Naive thymus-derived CD4-positive, alpha-beta T cell (primary cell): ENCODE results near the gene NTM. TPM values are rescaled to one million over a fixed set of nuclear protein-coding genes. Genes with fewer than 3 reads are reported as not detected.

Experiments
- ATAC-seq: fragments of 150-1000 bp; cut with Tn5 transposase; 2 replicates; pipeline ENCODE4 v1.10.0; 2021; ENCODE audit warnings: mild to moderate bottlenecking, moderate library complexity
- CTCF ChIA-PET: fragments of 350-600 bp; sonication (Branson Sonifier 250); formaldehyde crosslinking; loops from one replicate; lab custom pipeline; 2021; ENCODE audit warnings: antibody characterized with exemption; lab: Charles Lee
- POLR2A ChIA-PET: fragments of 350-600 bp; sonication (Branson Sonifier 250); formaldehyde crosslinking; loops from one replicate; lab custom pipeline; 2021; ENCODE audit warnings: antibody characterized with exemption, inconsistent platforms; lab: Charles Lee
- DNase-seq, 9 donors: peaks; one replicate each; pipeline versions ENCODE4 v3.0.0 to v3.0.0-alpha.2; 2020 to 2022; ENCODE audit warnings: mixed read lengths in 1 of 9
- H3K27ac ChIP-seq: one replicate; pipeline ENCODE4 v1.7.0; 2013; ENCODE audit warnings: mild to moderate bottlenecking, low read depth, low read length, moderate library complexity
- H3K27me3 ChIP-seq, 2 donors: one replicate each; pipeline ENCODE4 v1.7.0; 2013; ENCODE audit warnings: low read length in 2 of 2, mild to moderate bottlenecking in 2 of 2, moderate library complexity in 2 of 2; ENCODE audit not compliant: control insufficient read depth in 2 of 2, insufficient read depth in 2 of 2
- H3K36me3 ChIP-seq, 3 experiments: 1 replicate in 2 of 3; 2 replicates in 1 of 3; pipeline ENCODE4 v1.7.0; 2013; ENCODE audit warnings: low read length in 3 of 3, mild to moderate bottlenecking in 3 of 3, moderate library complexity in 1 of 3; ENCODE audit not compliant: insufficient read depth in 3 of 3, control insufficient read depth in 2 of 3
- H3K4me1 ChIP-seq, 2 donors: one replicate each; pipeline ENCODE4 v1.7.0; 2013; ENCODE audit warnings: low read length in 2 of 2, mild to moderate bottlenecking in 2 of 2, moderate library complexity in 1 of 2; ENCODE audit not compliant: control insufficient read depth in 2 of 2, insufficient read depth in 2 of 2
- H3K4me3 ChIP-seq: 2 replicates; pipeline ENCODE4 v1.7.0; 2013; ENCODE audit warnings: mild to moderate bottlenecking, low read length
- H3K9me3 ChIP-seq, 3 experiments: 1 replicate in 2 of 3; 2 replicates in 1 of 3; pipeline ENCODE4 v1.7.0; 2013; ENCODE audit warnings: low read length in 3 of 3; ENCODE audit not compliant: control insufficient read depth in 2 of 3
- H3K27ac Mint-ChIP-seq, 9 donors: one replicate each; pipeline ENCODE4 v1.8.0; 2020 to 2022; ENCODE audit warnings: mixed read lengths in 9 of 9, mild to moderate bottlenecking in 8 of 9, moderate library complexity in 5 of 9, inconsistent platforms in 2 of 9
- H3K27me3 Mint-ChIP-seq, 5 donors: one replicate each; pipeline ENCODE4 v1.8.0; 2021 to 2022; ENCODE audit warnings: mixed read lengths in 5 of 5, mild to moderate bottlenecking in 1 of 5
- H3K36me3 Mint-ChIP-seq, 5 donors: one replicate each; pipeline ENCODE4 v1.8.0; 2020 to 2022; ENCODE audit warnings: mixed read lengths in 5 of 5, mild to moderate bottlenecking in 3 of 5, inconsistent platforms in 1 of 5
- H3K4me1 Mint-ChIP-seq, 7 donors: one replicate each; pipeline ENCODE4 v1.8.0; 2020 to 2022; ENCODE audit warnings: mixed read lengths in 7 of 7, mild to moderate bottlenecking in 3 of 7, inconsistent platforms in 1 of 7
- H3K4me3 Mint-ChIP-seq, 10 donors: one replicate each; pipeline ENCODE4 v1.8.0; 2020 to 2022; ENCODE audit warnings: mild to moderate bottlenecking in 10 of 10, mixed read lengths in 10 of 10, moderate library complexity in 6 of 10, inconsistent platforms in 2 of 10
- H3K9me3 Mint-ChIP-seq, 11 donors: one replicate each; pipeline ENCODE4 v1.8.0; 2020 to 2022; ENCODE audit warnings: mixed read lengths in 11 of 11, mild to moderate bottlenecking in 4 of 11, inconsistent platforms in 1 of 11, moderate library complexity in 1 of 11
- intact Hi-C, 2 donors: fragments of 100-400 bp; cut with micrococcal nuclease; formaldehyde crosslinking; loops; one replicate each; pipeline ENCODE4 v1.15.1; 2023
- polyA plus RNA-seq, 2 donors: library from polyadenylated mRNA; unstranded; fragments of 300-500 nt; fragmentation: Illumina TruSeq; gene quantifications; one replicate each; pipeline ENCODE4 v1.2.3, GENCODE V29; 2021
- total RNA-seq, 6 experiments: library from RNA in 5 of 6; stranded (reverse) in 5 of 6; gene quantifications; 1 replicate in 5 of 6; 2 replicates in 1 of 6; pipeline ENCODE4 v1.2.3 and lab custom pipeline; 2021 to 2026

The NTM gene
- total and polyA plus RNA-seq, 7 experiments from 2014 or later = not detected

DNA sequence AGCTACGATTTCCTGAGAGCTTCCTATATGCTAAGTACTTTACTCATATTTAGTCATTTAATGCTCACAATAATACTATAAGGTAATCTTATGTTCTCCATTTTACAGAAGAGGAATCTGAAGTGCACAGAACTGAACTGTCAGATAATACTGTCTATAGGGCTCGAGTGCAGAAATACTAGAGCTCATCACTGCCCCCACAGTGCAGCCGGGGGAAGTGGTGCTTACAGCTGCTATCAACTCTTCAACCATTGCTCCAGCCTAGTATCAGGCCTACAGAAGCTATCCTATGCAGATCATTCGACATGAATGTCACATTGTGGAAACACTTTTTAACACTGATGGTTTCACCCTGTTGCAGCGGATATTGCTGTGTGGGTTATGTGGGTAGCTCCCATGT lies 929.9 kb downstream of the NTM start:
- H3K27ac ChIP-seq = no peak overlapping the region
- Mint-ChIP-seq H3K36me3 (no peaks in the 10 kb centered on the region), H3K4me1 (no peaks in the 10 kb centered on the region), H3K4me3 (no peak overlapping the region), H3K9me3 (peaks cover 0 to 8% (median 0%) of the 10 kb centered on the region in 11 donors), H3K27me3 (no peaks in the 10 kb centered on the region), H3K27ac (no peak overlapping the region)
- ATAC-seq (no peak), DNase-seq (no peak)
- H3K27me3 ChIP-seq = no peaks in the 10 kb centered on the region
- intact Hi-C loops = no loop called here
- H3K36me3 ChIP-seq = no peaks in the 10 kb centered on the region
- no peak overlapping the region for H3K4me3 ChIP-seq
- no peaks in the 10 kb centered on the region for H3K4me1 ChIP-seq
- POLR2A ChIA-PET = no interaction called here
- CTCF ChIA-PET = no interaction called here
- H3K9me3 ChIP-seq = no peaks in the 10 kb centered on the region

DNA sequence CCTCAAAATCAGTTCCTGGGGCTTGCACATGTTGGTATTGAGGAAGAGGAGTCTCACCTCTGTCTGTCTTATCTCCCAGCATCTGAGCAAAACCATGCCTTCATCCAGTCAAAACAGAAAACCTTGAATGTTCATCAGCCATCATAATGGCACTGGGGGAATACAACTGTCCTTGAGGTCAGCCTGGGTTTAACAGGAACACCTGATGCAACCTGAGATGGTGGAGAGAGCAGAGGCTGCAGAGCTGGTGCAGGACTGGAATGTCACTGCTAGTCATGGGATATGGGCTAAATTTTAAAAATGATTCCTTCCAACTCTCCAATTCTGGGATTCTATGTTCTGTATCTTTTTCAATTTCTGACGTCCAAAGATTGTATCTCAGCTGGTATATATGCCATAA lies 931.0 kb downstream of the NTM start:
- ChIA-PET POLR2A (no interaction called here), CTCF (no interaction called here)
- Histone ChIP-seq H3K9me3 (no peaks in the 10 kb centered on the region), H3K4me3 (no peak overlapping the region), H3K4me1 (no peaks in the 10 kb centered on the region), H3K36me3 (no peaks in the 10 kb centered on the region), H3K27me3 (no peaks in the 10 kb centered on the region), H3K27ac (no peak overlapping the region)
- no peak overlapping the region for H3K4me3 Mint-ChIP-seq
- H3K27ac Mint-ChIP-seq = no peak overlapping the region
- no peaks in the 10 kb centered on the region for H3K27me3 Mint-ChIP-seq
- peaks cover 0 to 11% (median 3%) of the 10 kb centered on the region in 11 donors for H3K9me3 Mint-ChIP-seq
- H3K4me1 Mint-ChIP-seq = no peaks in the 10 kb centered on the region
- intact Hi-C loops = no loop called here
- ATAC-seq (no peak), DNase-seq (no peak)
- H3K36me3 Mint-ChIP-seq = no peaks in the 10 kb centered on the region

DNA sequence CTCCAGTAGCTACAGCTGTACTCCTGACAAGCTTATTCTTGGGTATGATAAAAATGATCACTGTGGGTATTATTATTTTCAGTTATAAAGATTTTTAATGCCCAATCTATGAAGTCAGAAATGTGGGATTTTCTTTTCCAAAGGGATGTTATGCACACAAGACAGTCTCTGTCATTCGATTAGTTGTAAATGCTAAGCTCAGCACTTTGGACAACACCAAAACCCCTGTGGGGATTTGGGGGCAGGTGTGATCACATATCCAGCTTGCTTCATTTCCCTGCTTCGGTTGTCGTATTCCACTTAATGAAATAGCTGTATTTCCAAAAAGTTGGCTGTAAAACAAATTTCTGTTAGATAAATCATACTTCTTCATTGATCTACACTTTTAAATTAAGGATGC lies 931.5 kb downstream of the NTM start:
- ChIA-PET CTCF (no interaction called here), POLR2A (no interaction called here)
- H3K4me1 ChIP-seq = no peaks in the 10 kb centered on the region
- intact Hi-C loops = no loop called here
- ATAC-seq (no peak), DNase-seq (no peak)
- no peaks in the 10 kb centered on the region for H3K27me3 Mint-ChIP-seq
- no peak overlapping the region for H3K27ac Mint-ChIP-seq
- H3K9me3 ChIP-seq = no peaks in the 10 kb centered on the region
- H3K36me3 Mint-ChIP-seq = no peaks in the 10 kb centered on the region
- H3K27ac ChIP-seq = no peak overlapping the region
- no peaks in the 10 kb centered on the region for H3K36me3 ChIP-seq
- H3K9me3 Mint-ChIP-seq = peaks cover 0 to 11% (median 3%) of the 10 kb centered on the region in 11 donors
- H3K4me3 ChIP-seq = no peak overlapping the region
- H3K4me1 Mint-ChIP-seq = no peaks in the 10 kb centered on the region
- H3K4me3 Mint-ChIP-seq = no peak overlapping the region
- H3K27me3 ChIP-seq = no peaks in the 10 kb centered on the region

DNA sequence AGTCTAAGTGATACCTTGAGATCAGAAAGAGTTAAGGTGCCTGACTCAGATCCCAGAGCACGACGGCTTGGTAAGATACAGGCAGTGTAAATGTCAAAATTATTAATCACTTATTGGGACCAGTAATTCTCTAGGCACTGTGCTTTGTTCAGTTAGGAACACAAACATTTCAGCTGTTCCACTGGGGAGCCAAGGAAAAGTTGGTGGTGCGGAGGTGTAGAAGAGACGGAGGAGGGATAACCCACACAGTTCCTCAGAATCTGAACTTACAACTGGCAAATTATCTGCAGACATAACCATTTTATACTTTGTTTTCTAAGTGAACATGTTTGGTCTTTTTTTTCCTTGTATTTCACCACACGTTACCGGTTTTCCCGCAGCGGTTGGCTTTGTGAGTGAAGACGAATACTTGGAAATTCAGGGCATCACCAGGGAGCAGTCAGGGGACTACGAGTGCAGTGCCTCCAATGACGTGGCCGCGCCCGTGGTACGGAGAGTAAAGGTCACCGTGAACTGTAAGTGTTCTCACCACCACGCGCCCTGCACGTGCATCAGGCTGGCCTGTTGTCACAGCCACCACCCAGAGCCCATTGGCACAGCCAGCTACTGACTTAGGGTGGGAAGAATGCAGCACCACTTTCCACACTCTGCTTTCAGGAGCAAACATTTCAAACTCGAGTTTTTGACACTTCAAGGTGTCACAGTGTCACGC lies 937.0 kb downstream of the NTM start:
- peaks cover 0 to 8% (median 4%) of the 10 kb centered on the region in 11 donors for H3K9me3 Mint-ChIP-seq
- no peaks in the 10 kb centered on the region for H3K27me3 Mint-ChIP-seq
- H3K4me1 ChIP-seq = no peaks in the 10 kb centered on the region
- H3K36me3 Mint-ChIP-seq = no peaks in the 10 kb centered on the region
- H3K27me3 ChIP-seq = no peaks in the 10 kb centered on the region
- ChIA-PET CTCF (no interaction called here), POLR2A (no interaction called here)
- H3K27ac Mint-ChIP-seq = no peak overlapping the region
- no peaks in the 10 kb centered on the region for H3K36me3 ChIP-seq
- ATAC-seq = no peak
- no peak for DNase-seq
- no peaks in the 10 kb centered on the region for H3K9me3 ChIP-seq
- H3K4me1 Mint-ChIP-seq = no peaks in the 10 kb centered on the region
- intact Hi-C loops = no loop called here
- H3K4me3 Mint-ChIP-seq = no peak overlapping the region
- H3K27ac ChIP-seq = no peak overlapping the region
- no peak overlapping the region for H3K4me3 ChIP-seq

DNA sequence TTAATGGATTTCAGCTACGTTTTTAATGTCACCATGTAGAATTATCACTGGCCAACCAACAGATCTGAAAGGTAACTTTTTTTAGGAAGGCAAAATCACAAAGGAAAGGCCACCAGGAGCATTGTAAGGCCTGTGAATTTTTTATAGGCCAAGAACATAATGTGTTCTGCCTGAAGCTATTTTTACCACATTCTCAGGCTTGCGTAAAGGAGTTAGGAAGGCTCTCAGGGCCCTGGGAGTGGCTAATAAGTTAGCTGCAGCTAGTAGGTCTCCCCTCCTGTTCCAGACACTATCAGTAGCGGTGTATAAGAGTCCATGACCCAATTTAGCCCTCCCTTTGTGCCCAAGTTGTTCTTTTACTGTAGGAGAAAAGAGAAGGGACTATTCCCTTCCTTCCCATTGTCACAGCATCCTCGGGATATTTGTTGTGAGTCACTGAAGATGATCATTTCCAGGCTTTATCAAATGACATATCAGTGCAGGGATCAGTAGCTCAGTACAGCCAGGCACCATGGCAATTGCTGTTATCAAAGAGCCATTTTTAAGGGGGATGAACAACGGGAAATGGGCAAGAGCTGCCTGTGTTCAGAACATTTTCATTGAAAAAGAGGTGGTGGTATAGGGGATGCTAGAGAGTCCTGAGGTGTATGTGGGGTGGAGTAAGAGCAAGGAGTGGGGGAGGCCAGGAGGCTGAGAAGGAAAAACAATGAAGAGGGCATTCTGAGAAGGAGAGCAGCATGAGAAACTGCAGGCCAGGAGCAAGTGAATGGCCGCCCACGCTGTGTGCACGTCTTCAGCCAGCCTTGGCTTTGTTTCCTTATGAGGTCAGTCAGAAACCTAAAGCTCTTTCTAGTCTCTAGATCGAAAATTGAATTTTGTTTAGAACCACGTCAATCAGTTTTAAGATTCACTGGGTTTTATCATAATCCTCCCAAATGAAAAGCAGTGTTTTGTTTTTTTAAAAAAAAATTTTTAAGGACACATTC lies 940.3 kb downstream of the NTM start:
- CTCF ChIA-PET = no interaction called here
- Histone ChIP-seq H3K4me3 (no peak overlapping the region), H3K36me3 (no peaks in the 10 kb centered on the region), H3K9me3 (no peaks in the 10 kb centered on the region), H3K4me1 (no peaks in the 10 kb centered on the region), H3K27me3 (no peaks in the 10 kb centered on the region), H3K27ac (no peak overlapping the region)
- POLR2A ChIA-PET = no interaction called here
- Mint-ChIP-seq H3K9me3 (peaks cover 0 to 8% (median 2%) of the 10 kb centered on the region in 11 donors), H3K4me1 (no peaks in the 10 kb centered on the region), H3K4me3 (no peak overlapping the region), H3K27ac (no peak overlapping the region), H3K36me3 (no peaks in the 10 kb centered on the region), H3K27me3 (peaks cover 0 to 2% (median 0%) of the 10 kb centered on the region in 5 donors)
- ATAC-seq (no peak), DNase-seq (no peak)
- intact Hi-C loops = no loop called here

DNA sequence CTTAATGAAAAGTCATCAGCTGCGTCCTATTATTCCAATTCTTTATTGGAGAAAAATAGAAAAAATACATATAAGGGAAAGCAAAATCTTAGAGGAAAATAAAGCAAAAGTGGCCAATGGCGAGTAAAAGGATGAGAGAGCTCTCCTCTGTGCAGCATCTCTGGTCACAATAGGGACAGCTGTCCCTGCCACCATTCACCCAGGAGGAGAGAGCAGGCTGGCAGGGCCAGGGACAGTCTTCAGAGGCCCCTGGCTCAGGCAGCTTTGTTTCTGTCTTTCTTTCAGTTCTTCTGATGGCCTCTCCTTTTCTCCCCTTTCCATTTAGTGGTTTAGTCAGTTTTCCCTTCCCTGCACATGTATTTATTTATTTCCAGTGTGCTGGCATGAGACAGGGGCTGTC lies 941.3 kb downstream of the NTM start:
- Mint-ChIP-seq H3K27me3 (peaks cover 0 to 6% (median 5%) of the 10 kb centered on the region in 5 donors), H3K4me3 (no peak overlapping the region), H3K36me3 (peaks cover 0 to 4% (median 0%) of the 10 kb centered on the region in 5 donors), H3K27ac (no peak overlapping the region), H3K4me1 (no peaks in the 10 kb centered on the region), H3K9me3 (peaks cover 0 to 8% (median 0%) of the 10 kb centered on the region in 11 donors)
- no peaks in the 10 kb centered on the region for H3K27me3 ChIP-seq
- intact Hi-C loops = no loop called here
- POLR2A ChIA-PET = no interaction called here
- H3K36me3 ChIP-seq = no peaks in the 10 kb centered on the region
- no peak overlapping the region for H3K27ac ChIP-seq
- H3K4me1 ChIP-seq = no peaks in the 10 kb centered on the region
- CTCF ChIA-PET = no interaction called here
- DNase-seq (no peak), ATAC-seq (no peak)
- H3K4me3 ChIP-seq = no peak overlapping the region
- no peaks in the 10 kb centered on the region for H3K9me3 ChIP-seq
